ENCODE data around the gene ADCY1.

- no peak for TF ChIP-seq CTCF (IDR thresholded peaks at IDR 0.05)
- no peak for TF ChIP-seq EP300 (IDR thresholded peaks at IDR 0.05)
Observed at GRCh38 chr7:45644237-45644636, 70.1 kb downstream of the ADCY1 start.

All from suprapubic skin (tissue), 3 donors.